22Rv1 (cell line): ENCODE data around the gene PIK3R1.

ENCODE experiments used
- CTCF ChIP-seq: fragments of 450-650 bp; IDR thresholded peaks from 2 replicates; pipeline ENCODE4 v1.5.1; 2017; ENCODE audit warnings: mild to moderate bottlenecking
- ZFX ChIP-seq: fragments of 450-650 bp; IDR thresholded peaks from 2 replicates; pipeline ENCODE4 v1.6.1; 2017; ENCODE audit warnings: antibody characterized with exemption, borderline replicate concordance

DNA sequence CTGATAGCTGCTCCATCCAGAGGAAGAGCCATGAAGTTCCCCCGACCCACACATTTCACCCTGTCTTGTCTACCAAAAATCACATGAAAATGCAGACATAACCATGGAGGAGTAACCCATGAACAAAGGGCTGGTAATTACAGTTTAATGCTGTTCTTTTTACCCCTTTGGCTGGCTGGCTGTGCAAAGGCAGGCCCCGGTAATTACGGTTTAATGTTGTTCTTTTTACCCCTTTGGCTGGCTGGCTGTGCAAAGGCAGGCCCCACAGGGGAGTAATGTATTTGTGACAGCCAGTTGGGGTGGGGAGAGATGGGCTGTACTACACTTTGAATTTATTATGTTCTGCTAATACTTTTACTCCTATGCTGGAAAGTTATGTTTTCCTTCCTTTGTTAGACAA is 41.7 kb downstream of the PIK3R1 start:
- no peak for TF ChIP-seq CTCF
- no peak for TF ChIP-seq ZFX
